Activated CD4-positive, CD25-positive, alpha-beta regulatory T cell treated with anti-CD3 and anti-CD28 coated beads, Interleukin-2, amount 50 U/mL, for 16 hours (primary cell): ENCODE results near the gene TEPSIN.

ENCODE experiments used
- DNase-seq: peaks from one replicate; pipeline ENCODE4 v3.0.0-alpha.2; 2020; ENCODE audit warnings: low read depth, low spot score

Gene TEPSIN, protein sequence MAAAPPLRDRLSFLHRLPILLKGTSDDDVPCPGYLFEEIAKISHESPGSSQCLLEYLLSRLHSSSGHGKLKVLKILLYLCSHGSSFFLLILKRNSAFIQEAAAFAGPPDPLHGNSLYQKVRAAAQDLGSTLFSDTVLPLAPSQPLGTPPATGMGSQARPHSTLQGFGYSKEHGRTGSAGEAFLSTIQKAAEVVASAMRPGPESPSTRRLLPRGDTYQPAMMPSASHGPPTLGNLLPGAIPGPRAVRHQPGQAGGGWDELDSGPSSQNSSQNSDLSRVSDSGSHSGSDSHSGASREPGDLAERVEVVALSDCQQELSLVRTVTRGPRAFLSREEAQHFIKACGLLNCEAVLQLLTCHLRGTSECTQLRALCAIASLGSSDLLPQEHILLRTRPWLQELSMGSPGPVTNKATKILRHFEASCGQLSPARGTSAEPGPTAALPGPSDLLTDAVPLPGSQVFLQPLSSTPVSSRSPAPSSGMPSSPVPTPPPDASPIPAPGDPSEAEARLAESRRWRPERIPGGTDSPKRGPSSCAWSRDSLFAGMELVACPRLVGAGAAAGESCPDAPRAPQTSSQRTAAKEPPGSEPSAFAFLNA

DNA sequence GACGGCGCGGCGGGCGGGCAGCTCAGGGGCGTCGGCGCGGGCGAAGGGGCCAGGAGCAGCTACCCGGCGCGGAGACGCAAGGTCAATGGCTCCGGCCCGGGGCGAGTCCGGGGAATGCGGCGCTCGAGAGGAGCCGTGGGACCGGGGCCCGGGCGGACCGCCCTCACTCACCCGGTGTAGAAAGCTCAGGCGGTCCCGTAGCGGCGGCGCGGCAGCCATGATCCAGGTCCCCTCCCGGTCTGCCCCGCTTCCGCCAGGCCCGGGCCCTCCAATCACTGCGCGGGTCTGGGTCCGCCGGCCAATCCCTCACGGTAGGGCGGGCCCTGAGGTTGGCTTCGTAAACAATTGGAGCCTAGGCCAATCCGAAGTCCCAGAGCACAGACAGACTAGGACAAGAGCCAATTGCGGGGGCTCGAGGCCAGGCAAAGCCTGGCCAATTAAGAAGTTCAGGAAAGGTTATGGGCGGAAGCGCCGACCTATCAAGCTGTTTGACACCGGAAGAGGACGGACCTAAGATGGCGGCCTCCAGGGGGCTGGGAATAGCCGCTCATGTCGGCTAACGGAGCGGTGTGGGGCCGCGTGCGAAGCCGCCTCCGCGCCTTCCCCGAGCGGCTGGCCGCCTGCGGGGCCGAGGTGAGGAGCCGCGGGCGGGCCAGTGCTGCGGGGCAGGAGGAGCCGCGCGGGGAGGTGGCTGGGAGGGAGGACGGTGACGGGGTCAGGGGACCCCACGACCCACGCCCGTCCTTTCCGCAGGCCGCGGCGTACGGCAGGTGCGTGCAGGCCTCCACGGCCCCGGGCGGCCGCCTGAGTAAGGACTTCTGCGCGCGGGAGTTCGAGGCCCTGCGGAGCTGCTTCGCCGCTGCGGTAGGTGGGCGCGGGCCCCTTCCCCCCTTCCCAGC, at the start of gene TEPSIN, which contains the start of gene NDUFAF8:
Gene TEPSIN (minus strand): TSS at position 241 of the 899 bp plus-strand sequence. CDS start 22 bp downstream, at position 219.
Gene NDUFAF8 (plus strand): TSS at position 504 of the 899 bp plus-strand sequence. CDS start 46 bp downstream, at position 550.
- DNase-seq = peak; percentile 94

DNA sequence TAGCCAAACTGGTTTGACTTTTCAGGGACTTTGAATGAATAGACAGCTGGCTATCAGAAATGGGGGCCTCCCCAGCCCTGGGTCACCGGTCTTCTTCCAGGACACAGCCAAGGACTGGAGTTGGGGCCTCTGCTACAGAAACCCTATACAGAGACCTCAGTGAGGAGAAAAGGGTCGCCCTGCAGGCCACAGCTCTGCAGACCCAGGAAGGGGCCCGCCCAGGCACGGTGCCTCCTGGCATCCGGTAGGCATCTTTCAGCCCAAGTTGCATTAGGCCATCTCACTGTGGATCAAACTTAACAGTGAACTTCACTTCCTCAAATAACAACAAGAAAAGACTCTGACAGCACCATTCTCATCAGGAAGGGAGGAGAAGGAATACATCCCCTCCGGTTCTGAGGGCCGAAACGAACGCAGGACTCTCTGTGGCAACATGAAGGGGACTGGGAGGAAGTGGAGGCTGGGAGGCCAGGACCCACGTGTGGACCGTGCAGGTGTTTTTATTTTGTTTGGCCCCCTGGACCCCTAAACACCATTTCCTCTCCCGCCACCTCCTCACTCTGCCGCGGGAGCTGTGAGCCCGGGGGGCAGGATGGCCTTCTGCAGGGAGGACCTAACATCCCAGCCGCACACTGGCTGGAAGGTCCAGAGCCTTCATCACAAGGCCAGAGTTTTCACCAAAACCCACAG, 49.0 kb upstream of the TEPSIN start:
- no peak for DNase-seq

DNA sequence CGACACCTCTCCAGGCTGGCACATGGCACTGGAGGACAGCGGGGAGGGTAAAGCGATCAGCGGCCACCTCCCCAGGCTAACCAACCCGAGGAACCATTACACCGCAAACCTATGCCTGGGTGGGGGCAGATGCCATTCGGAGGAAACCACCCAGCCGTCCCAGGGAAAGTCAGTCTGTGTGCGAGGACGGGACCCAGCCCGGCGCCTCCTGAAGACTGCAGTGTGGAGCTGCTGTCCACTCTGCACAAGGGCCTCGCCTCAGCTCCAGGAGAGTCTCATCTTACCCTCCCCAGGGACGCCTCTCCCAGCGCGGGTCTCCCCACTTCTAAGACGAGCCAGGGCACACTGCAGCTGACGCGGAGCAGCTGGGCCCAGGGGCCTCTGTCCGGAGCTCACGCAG, 48.3 kb upstream of the TEPSIN start:
- DNase-seq = no peak

DNA sequence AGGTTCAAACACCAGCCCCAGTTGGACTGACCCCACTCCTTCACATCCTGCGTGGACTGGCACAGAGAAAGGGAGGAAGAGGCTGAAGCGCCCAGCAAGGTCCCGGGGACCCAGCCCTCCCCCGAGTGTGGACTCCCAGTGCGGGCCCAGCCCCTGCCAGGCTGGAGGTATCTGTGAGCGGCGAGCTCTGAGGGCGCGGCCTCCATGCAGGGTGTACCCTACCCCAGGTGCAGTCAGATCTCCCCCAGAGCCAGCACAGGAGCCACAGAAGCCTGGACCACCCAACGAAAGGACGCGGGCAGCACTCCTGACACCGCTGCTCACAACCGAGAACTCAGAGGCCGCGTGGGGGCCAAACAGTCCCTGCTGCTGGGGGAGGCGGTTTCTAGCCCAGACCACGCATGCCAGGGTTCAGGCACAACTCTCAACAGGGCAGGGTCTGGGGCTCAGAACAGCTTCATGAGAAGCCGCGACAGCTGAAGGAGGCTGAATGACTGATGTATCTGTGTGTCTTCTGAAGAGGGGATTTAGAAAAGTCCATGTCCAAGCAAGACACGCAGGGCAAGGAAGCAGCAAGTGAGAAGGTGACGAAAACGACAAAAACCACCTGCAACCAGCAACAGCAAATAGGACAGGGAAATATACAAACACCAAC, 47.8 kb upstream of the TEPSIN start:
- DNase-seq = no peak

DNA sequence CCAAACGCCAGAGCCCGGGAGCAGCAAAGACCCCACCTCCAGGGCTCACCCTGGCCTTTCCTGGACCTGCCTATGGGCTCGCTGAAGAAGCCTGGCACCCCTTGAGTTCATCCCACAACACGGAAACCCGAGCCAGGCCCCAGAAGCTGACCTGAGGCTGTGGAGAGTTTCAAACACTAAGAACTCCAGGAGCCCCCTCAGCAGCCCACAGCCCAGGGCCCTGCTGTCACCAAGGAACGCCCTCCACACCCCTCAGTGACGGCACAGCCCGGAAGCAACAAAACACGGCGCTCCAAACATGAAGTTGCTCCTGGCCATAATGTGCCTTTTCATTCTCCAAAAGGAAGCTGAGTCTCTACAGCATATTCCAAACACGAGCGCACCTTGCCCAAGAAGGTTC, 47.0 kb upstream of the TEPSIN start:
- DNase-seq = no peak

DNA sequence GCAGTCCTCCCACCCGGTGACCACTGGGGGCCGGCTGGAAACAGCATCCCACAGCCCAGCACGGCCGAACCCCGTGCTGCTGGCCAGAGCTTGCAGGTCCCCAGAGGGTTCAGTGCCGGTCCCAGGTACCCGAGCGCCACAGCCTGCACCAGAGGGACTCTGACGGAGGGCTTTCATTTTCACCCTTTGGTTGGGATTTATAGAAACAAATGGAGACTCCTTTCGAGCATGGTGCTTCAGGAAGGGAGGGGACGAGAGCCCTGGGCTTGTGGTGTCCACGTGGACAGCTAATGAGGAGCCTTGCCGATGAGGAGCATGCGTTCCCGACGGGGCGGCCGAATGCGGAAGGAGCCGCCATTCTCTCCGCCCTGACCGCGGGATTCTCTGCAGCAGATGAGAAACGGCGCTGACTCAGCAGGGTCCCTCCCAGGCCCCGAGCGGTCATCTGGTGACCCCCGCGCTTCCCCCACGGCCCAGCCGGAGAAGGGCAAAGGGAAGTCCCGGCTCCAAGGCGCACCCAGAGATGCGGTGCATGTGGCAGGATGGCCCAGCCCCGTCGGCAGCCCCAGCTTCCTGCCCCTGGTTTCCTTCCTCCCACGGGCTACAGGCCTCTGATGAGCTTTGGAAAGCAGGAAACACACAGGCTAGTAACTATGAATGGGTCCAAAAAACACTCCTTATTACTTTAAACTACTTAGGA, 46.5 kb upstream of the TEPSIN start:
- DNase-seq = no peak

DNA sequence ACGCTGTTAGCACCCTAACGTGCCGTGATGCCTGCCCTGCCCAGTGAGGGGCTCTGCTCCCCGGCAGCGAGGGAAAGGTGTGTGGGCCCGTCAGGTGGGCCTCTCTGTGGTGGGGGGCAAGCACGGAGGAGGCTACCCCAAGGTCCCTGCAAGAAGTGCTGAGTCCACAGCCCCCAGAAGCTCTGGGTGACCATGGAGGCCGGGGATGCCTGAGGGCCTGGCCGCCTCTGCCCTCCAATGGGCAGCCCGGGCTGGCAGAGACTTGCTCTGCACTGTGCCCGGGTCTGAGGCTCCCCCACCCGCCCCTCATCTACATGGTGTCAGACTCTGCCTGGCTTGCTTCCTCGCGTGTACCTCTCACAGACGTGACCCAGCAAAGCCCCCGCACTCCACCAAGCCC, 44.0 kb upstream of the TEPSIN start:
- no peak for DNase-seq

DNA sequence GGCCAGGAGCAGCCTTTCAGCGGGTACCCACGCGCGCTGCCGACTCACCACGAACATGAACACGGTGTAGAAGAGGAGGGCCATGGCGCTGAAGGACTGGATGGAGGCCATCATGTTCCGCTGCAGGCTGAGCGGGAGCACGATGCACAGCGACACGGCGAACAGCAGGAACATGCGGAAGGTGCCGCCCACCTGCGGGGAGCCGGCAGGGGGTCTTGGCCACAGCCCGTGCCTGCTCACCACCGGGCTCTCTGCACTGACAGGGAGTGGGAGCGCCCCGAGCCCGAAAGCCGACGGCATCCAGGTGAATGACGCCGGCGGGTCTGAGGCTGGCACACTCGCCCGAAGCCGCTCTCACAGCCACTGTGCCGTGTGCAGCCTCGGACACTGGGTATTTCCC, 43.3 kb upstream of the TEPSIN start:
- DNase-seq = no peak

DNA sequence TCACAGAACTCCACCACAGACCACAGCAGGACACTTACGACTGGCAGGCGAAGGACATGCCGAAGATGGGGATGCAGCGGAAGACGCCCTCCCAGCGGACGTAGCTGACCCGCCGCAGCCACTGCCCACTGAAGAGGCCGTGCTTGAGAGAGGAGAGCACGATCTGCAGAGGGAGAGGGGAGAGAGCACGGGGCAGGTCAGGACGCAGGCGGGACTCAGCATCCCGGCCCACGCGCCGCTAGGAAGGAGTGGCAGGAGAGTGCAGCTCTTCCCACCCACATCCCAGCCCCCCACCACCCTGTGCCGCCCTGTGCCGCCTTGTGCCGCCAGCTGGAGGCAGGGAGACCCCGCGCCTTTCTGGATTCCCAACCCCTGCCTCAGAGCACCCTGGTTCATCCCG, 41.7 kb upstream of the TEPSIN start:
- no peak for DNase-seq

DNA sequence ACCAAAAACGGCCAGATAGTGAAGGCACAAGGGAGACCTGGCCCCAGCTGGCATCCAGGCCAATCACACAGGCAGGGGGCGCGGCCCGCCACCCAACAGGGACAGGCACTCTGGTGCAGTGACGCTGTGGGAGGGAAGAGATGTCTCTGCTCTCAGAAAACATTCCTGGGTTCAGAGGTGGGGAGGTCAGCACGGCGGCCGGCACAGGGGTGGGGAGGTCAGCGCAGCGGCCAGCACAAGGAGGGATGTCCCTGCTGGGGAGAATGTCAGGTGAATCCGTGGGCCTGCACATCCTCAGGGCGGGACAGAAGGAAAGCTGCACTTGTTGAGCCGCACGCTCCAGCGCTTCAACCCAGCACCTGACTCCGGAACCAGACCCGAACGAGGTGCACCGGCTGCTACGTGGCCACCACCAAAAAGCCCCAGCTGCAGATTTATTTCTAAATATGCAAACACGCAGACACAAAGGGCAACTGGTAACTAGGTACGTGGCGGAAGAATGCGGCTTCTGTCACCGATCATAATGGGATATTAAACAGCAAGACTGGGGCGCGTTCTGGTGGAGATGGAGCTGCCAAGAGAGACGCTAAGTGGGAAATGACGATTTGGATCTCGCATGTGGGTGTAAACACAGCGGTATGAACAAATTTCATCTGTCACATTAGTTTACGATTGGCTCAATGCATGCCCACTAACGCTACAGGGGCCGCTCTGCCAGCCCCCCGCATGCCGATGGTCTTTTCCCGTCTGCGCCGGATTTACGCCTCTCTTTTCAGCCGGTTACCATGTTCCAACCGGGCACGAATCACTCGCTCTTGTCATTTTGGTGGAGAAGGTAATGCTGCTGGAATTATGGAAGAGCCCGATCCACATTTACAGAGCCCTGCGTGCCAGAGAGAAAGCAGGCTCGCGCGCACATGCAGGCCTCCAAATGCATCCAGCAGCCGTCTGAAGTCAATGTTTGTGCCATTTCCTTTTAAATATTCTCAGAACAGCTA, 40.7 kb upstream of the TEPSIN start:
- DNase-seq = no peak

DNA sequence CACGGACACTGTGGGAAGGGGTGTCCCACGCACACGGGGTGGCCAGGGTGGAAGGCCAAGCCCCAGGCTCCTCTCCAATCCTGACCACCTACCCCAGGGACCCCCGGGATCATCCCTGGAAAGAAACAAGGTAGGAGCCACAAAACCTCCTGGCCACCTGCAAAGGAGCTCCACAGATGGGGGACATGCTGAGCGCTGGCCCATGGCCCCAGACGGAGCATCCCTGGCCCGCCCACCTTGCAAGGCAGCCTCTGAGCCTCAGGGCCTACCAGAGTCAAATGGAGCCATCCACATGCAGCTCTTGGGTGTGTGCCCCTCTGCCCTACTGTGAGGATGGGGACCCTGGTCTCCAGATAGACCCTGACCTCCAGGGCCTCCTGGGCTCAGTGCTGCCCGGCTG, 40.0 kb upstream of the TEPSIN start:
- DNase-seq = no peak

DNA sequence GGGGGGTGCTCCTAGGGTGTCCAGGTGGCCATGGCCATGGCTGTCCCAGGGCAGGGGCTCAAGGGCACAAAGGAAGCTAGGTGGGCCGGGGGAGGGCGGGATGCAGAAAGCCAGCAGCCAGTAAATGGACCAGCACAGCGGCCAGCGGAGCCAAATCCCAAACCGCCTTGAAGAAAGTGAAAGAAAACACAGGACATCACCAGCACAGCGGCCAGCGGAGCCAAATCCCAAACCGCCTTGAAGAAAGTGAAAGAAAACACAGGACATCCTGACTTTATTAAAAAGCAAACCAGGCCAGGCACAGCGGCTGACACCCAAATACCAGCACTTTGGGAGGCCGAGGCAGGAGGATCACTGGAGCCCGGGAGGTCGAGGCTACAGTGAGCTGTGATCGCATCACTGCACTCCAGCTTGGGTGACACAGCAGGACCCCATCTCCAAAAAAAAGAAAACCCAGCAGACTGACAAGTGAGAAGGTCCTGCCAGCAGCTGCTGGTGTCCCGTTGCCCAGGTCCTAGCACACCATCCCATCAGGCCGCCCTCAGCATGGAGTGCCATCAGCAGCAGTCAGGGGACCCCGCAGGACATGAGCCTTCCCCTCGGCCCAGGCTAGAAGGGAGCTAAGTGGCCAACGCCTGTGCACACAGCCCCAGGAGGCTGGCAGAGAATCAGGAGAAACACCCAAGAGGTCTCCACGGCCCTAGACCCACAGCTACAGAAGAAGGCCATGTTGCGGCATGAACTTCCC, 39.3 kb upstream of the TEPSIN start:
- no peak for DNase-seq

DNA sequence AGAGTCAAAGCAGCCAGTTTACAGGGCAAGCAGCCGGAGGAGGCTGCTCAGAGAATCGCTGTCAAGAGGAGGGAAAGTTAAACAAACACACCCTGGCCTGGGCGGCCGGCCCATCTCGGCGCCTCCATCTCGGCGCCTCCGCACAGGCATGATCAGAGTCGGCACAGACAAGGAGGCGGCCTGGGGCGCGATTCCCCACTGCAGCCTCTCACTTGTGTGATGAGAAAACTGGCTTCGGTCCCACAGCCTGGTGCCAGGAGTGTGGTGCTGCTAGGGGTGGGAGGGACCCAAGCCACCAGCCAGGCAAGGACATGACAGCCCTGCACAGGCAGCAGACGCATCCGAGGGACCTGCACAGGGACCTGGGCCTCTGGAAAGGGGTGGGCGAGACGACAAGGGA, 38.6 kb upstream of the TEPSIN start:
- no peak for DNase-seq

DNA sequence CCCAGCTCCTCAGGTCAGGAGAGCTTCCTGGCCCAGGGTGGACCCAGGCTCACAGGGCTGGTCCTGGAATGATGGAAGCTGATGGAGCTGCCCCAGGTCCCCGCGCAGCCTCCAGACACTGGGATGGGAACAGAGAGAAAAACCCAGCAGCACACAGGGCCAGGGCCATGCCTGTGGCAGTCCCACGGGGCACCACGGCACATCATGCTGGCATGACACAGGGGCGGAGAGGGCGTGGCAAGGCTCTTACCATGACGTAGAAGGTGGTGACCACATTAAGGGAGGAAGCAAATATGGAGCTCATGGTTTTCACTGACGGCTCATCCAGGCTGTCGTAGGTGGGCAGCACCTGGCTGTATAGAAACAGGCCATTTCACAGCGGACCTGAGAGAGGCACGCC, 37.9 kb upstream of the TEPSIN start:
- DNase-seq = no peak

DNA sequence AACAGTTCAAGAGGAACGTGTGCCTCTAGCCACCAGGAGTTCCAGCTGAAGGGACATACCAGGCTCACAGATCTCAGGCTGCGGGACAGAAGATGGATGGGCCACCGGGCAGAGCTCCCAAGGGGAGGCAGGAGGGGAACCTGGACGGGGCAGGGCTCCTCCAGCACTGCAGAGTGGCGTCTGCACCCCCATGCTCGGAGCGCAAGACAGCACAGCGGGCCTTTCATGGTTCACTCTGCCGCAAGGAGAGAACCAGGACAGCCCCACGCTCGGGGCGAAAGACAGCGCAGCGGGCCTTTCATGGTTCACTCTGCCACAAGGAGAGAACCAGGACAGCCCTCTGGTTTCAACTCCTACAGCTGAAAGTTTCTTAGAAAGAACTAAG, 35.6 kb upstream of the TEPSIN start:
- no peak for DNase-seq

DNA sequence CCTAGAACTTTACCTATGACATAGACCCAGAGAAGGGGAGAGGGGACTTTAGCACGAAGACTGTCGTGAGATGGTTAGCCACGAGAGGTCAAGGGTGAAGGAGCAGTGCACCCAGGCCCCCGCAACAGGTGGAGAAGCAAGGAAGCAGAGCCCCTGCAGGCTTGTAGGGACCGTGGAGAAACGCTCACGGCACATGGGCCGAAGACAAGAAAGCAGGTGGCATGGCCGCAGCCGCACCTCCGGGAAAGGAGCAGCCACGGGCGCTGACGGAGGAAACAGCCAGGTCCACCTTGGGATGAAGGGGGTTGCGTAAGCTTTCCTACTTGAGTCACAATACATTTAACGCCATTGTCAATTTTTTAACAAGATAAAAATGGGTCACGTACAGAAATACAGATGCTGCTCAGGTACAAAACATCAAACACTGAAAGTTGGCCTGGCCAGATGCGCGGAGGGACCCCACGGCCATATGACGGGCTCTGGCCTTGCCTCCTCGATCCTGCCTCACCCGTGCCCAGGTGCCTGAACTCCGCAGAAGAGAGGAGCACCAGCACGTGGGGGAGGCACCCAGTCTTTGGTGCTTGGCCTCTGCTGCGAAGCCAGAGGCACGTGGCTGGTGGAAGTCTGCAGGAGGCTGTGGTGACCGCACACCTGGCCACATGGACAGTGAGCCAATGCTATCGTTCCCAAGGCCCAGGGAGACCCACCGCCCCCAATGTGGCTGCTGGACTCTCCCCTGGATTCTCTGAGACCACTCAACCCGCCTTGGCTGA, 35.0 kb upstream of the TEPSIN start:
- DNase-seq = no peak

DNA sequence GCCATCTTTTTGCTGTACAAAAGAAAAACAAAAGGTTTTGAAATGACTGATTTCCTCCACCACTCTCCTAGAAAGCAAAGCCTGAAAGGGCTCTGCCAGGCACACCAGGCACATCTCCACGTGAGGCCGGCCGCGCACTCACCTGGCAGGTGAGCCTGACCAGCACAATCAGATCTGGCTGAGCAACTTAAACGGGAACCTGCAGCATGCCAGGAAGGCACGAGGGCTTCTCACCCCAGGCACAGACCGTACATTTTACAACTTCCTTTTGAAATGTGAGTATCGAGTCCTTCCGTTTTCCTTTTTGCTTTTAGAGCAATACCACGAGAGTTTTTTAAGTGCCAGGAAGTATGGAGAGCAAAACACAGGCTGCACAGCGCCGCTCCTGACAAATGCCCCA, 33.8 kb upstream of the TEPSIN start:
- DNase-seq = no peak

DNA sequence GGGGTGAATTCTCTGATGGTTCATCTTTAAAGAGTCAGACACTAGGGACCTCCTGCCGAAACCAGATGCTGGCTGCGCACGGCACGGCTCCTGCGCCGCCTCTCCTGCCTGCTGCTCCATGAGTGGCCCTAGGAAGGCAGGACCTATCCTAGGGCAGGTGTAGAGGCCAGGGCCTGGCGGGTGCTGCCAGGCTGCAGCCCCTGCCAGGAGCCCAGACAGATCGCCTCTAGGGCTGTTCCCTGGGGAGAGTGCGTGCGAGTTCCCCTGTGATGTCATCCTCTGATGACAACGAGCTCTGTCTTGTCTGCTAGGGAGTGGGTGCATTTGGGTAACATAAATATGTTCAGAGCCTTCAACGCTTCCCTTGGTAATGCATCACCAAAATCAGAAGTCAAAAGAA, 32.4 kb upstream of the TEPSIN start:
- DNase-seq = no peak
